ENCODE data around the gene SLCO3A1.

Gene SLCO3A1

DNA sequence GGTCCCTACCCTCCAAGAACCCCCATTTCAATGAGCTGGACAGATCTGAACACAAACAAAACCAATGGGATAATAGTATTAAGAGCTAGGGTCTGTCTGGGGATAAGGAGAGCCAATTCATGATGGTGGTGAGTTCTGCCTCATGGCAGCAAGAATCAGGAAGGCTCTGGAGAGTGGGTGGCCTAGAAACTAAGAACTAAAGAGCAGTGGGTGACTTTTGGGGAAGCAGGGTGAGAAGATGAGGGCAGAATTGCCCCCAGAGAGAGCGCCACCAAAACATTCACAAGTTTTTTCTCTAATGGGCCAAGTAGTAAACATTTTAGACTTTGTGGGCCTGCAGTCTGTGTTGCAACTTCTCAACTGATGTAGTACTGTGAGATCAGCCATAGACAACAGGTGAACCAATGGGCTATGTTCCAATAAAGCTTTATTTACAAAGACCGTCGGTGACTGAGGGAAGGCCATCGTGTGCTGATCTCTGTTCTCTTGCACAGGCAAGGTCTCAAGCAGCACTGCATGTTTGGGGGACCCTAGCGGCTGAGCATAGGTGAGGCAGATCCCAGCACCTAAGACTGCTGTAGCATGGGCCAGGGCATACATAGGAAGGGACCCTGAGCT, 314.7 kb downstream of the SLCO3A1 start:
- H3K4me3 ChIP-seq (ENCODE audit: low read depth, low read length), result no peak overlapping the region
- DNase-seq (ENCODE audit: low read depth), result no peak
- TF ChIP-seq, protein P1, sequence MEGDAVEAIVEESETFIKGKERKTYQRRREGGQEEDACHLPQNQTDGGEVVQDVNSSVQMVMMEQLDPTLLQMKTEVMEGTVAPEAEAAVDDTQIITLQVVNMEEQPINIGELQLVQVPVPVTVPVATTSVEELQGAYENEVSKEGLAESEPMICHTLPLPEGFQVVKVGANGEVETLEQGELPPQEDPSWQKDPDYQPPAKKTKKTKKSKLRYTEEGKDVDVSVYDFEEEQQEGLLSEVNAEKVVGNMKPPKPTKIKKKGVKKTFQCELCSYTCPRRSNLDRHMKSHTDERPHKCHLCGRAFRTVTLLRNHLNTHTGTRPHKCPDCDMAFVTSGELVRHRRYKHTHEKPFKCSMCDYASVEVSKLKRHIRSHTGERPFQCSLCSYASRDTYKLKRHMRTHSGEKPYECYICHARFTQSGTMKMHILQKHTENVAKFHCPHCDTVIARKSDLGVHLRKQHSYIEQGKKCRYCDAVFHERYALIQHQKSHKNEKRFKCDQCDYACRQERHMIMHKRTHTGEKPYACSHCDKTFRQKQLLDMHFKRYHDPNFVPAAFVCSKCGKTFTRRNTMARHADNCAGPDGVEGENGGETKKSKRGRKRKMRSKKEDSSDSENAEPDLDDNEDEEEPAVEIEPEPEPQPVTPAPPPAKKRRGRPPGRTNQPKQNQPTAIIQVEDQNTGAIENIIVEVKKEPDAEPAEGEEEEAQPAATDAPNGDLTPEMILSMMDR (IDR thresholded peaks at IDR 0.05; ENCODE audit: low read depth, low read length, missing control alignments), result no peak

DNA sequence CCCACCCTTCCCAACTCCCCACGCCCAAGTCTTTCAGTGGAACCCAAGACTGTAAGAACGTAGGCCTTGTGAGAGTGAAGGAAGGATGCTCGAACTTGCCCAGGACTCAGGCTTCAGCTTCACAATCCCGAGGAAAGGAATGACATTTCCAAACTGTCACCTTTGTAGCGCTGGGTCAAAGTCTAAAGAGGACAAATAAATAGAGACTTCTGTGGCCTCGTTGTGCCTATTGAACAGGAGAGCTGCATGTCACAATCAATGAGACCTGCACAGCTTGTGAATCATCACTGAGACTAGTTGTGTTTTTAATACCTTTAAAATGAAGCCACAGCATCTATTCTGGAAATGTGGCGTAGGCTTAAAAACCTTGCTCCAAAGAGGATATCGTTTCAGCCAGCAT, 317.4 kb downstream of the SLCO3A1 start:
- H3K4me3 ChIP-seq (ENCODE audit: low read depth, low read length), result no peak overlapping the region
- no peak for DNase-seq (ENCODE audit: low read depth)
- TF ChIP-seq, protein P1 (IDR thresholded peaks at IDR 0.05; ENCODE audit: low read depth, low read length, missing control alignments), result no peak

DNA sequence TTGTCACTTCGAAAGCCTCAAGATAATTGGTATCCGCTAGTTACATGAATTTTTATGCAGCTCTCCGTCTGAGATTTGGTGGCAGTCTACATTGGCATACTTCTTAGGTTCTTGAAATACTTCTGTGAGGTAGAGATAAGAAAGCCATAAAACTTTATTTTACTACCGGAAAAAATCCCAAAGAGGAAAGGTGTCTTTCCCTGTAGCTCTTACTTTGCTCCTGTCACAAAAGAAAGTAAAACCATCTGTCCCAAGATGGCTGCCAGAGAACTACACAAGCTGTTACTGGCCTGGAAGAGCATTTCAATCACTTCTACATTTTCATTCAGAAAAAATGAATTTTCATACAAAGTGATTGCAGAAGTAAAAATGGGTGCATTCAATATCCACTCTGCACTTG, 325.4 kb downstream of the SLCO3A1 start:
- H3K4me3 ChIP-seq (ENCODE audit: low read depth, low read length), result no peak overlapping the region
- no peak for DNase-seq (ENCODE audit: low read depth)

DNA sequence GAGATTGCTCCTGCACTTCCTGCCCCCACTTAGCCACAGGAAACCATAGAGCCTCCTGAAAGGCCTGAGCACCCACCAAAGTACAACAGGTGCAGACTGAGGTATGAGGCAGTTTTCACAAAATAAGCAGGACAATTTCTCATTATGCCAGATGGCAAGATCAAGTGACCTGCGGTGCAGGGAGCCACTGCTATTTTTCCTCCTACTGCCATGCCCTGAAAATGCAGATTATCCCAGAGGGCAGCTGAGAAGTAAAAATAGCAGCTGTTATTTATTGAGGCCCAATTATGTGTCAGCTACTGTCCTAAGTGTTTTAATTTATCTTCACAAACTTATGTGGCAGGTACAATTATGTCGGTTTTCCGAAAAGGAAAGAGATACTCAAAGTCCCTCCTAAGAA, 330.6 kb downstream of the SLCO3A1 start:
- TF ChIP-seq, protein P1 (IDR thresholded peaks at IDR 0.05; ENCODE audit: low read depth, low read length, missing control alignments), result no peak
- no peak overlapping the region for H3K4me3 ChIP-seq (ENCODE audit: low read depth, low read length)
- no peak for DNase-seq (ENCODE audit: low read depth)

More for the DNA sequence above, 325.4 kb downstream of the SLCO3A1 start:
- TF ChIP-seq, protein P1 (IDR thresholded peaks at IDR 0.05; ENCODE audit: low read depth, low read length, missing control alignments), result no peak

DNA sequence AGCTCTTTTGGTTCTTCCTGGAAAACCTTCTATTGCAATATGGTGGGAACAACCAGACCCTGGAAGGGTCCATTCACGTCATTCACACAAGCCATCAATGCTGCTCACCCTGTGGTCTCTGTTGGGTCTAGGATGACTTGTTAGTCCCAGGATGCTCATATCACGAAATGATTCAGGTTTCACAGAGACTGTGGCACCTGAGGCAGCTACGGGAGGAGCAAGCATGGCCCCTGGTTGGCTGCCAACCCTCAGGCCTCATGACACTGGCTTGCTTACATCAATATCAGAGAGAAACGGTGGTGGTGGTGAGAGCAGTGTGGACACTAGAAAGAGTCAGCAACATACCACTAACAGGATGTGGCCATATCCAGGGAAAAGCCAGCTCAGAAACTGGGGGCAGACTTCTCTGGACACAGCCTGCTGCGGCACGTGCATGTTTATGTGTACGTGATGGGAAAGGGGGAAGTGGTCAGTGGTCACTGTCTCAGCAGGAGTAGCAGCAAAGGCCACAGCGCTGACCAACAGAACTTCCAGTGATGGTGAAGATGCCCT, 331.2 kb downstream of the SLCO3A1 start:
- TF ChIP-seq, protein P1 (IDR thresholded peaks at IDR 0.05; ENCODE audit: low read depth, low read length, missing control alignments), result no peak
- no peak for DNase-seq (ENCODE audit: low read depth)
- no peak overlapping the region for H3K4me3 ChIP-seq (ENCODE audit: low read depth, low read length)

DNA sequence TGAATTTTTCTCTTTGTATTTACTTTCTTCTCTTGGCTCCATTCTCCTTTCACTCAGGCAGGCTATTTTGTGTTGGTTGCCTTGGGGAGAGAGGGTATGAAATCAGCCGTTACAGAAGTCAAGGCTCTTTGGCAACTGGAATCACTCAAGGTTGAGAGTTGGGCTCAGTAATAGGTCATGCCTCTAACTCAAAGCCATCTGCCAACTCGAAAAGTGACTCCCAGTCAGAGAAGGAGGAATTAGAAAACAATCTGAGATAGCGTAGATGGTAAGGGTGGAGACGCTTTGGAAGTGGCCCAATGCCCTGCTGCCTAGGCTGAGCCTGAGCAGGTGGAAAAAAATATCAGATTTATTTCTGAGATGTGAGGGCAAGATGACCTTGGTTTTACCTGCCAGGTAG, 334.5 kb downstream of the SLCO3A1 start:
- no peak for DNase-seq (ENCODE audit: low read depth)
- no peak overlapping the region for H3K4me3 ChIP-seq (ENCODE audit: low read depth, low read length)
- TF ChIP-seq, protein P1 (IDR thresholded peaks at IDR 0.05; ENCODE audit: low read depth, low read length, missing control alignments), result no peak

DNA sequence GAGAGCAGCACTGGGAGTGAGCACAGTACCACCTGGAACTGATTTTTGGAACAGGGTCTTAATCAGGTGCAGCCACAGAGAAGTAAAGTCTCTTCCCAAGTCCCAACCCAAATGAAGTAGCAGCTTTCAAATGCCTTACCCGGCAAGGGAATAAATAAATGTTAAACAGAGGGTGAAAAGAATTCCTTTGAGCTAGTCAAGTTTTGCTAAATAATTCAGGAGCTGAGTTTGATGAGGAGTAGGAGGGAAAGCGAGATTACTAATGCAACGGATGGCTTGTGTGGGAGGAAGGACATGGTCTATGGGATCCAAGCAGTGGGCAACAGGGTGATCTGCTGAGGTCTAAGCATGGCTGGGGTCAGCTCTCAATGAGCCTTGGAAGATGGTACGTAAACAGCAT, 335.7 kb downstream of the SLCO3A1 start:
- no peak overlapping the region for H3K4me3 ChIP-seq (ENCODE audit: low read depth, low read length)
- DNase-seq (ENCODE audit: low read depth), result no peak
- TF ChIP-seq, protein P1 (IDR thresholded peaks at IDR 0.05; ENCODE audit: low read depth, low read length, missing control alignments), result no peak
